Myocyte (in vitro differentiated cells): ENCODE data around the gene C11orf24. TPM values are rescaled to one million over a fixed set of nuclear protein-coding genes. Genes with fewer than 3 reads are reported as not detected.

Source experiments
- DNase-seq: peaks from one replicate; pipeline ENCODE4 v3.0.0-alpha.2; 2012; ENCODE audit warnings: low read depth
- polyA plus RNA-seq: library from polyadenylated mRNA; unstranded; fragments of >200 nt; gene quantifications from one replicate; pipeline ENCODE4 v1.2.1, GENCODE V29; 2012; ENCODE audit warnings: missing spikeins
- total RNA-seq: library from RNA; depleted of rRNA; stranded (reverse); fragments of >200 nt; gene quantifications from 2 replicates; pipeline ENCODE4 v1.2.3, GENCODE V29; 2014

Gene C11orf24
- 78.5 and 87.0 TPM in 2 replicates for total RNA-seq
- polyA plus RNA-seq, result 94.1 TPM

DNA sequence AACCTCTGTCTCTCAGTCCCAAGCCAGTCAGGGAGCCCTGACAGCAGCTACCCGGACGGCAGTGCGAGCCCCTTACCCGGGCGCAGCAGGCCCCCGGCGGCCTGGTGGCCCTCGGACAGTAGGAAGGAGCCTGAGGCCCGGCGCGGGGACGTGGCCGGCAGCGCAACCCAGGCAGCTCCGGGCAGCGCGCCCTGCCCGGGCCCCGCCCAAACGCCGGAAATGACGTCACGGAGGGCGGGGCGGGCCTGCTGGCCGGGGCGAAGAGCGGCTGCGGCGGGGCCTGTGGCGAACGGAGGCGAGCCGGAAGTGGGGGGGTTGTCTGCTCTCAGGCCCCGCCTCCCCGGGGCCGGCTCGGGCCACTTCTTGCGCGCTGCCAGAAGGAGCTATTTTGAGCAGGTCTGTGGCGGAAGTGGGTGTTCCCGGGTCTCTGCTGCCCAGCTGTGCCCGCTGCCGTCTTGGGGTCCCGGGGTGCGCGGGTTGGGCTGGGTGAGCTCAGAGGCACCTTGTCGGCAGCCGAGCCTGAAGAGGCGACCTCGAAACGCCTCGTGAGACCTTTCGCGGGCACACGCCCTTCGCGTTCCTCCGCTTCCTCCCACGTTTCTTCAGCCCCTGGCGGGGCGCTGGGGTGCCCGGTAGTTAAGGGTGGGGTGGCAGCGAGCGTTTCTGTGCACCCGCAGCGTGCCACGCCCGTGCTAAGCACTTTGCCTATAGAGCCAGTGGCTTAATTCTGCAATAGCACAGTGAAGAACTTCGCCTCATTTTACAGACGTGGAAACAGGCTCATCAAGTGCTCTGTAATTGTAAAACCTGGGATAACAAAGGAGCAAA is at the start of gene C11orf24:
TSS of gene C11orf24 (minus strand) at position 193 of the 828 bp plus-strand sequence. CDS start 8,206 bp downstream, outside the sequence.
- peak; percentile 96 for DNase-seq

DNA sequence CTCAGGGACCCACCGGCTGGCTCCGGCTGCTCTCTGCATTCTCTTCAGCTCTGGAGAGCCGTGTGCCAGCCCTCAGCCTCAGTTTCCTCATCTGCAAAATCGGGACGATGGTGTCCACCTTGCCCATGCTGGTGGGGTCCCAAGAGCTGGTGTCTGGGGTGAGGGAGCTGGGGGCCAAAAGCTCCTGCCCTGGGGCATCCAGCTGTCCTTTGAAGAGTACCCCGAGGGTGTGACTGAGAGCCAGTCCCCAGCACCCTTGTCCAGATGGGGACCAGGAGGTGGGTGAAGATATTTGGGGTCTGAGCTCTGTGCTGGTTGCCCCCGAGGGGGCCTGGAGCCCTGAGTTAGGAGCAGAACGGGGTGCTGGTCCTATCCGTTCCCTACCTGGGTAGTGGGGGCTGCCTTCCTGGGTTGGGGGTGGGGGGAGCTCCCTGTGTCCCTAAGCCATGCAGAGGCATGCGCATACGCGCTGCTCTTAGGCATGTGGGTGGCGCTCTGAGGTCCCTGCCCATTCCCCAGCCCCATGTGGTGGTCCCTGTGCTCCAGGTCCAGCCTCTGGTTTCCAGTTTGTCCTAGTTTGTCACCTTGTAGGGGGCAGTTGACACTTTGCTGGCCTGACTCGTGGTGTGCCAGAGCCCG is 45.5 kb upstream of the C11orf24 start:
- DNase-seq, result no peak

DNA sequence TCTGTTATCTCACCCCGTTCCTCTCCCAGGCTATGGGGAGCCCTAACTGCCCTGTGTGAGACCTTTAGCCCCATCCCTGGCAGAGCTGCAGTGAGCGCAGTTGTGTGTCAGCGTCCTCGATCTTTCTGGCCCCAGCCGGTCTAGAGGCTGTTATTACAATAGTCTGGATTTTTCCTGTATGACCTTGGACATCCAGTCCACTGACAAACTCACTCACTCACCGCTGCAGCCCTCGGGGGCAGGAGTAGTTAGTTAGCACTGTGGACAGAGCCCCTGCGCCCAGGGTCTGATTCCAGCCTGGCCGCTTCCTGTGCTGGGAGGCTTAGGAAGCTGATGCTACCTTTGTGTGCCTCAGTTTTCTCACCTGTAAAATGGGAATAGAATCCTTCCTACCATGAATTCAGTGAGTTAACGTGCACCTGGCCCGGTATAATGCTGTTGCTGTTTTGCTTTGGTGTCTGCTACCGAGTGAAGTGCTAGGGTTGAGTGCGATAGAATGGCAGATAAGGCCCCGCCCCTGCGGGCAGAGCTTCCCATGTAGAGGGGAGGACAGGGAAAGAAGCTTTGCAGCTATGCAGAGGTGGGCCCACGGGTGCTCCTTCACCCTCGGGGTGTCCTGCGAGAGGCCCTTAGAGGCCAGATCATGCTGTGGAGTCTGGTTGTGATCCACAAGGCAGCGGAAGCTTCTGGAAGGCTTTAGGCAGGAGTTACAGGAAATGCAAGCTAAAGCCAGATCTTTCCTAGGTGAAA is 43.6 kb upstream of the C11orf24 start:
- no peak for DNase-seq

DNA sequence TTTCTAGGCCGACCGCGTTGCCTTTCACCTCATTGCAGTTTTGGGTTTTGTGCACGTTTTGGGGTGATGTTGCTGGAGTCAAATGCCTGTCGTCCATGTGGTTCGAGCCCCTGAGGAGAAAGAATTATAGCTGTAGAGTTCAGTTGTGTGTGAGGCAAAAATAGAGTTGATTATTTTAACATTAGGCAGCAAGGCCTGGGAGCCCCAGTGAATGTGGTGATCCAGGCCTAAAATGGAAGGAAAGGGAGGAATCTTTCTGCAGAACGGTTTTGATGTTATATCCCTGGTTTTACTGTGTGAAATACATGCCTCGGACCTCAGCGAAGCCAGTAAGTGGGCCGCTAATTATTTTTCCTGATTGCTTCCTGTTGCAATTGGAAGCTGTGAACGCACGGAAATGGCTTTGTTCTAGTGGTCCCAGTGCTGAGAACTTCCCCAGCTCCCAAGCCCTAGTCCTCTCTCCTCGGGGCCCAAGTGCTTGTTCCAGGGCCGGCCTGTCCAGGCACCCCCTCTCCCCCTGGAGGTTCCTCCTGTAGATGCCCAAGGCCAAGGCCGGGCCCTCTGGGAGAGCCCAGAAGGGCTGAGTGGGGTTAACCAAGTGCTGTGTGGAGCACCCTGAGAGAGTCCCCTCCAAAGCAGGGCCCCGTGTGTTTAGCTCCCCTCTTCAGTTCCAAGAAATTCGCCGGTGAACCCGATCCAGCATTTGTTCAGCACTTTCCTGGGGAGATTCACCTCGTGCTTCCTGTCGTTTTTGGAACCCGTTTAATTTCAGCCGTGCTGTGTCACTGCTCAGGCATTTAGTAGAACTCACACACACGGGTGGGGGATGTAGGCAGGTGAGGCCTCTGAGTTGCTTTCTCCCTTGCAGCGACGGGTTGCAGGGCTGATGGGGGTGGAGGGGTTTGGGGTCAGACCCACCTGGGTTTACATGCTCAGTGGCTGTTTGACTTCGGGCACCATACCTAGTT is 42.7 kb upstream of the C11orf24 start:
- no peak for DNase-seq

DNA sequence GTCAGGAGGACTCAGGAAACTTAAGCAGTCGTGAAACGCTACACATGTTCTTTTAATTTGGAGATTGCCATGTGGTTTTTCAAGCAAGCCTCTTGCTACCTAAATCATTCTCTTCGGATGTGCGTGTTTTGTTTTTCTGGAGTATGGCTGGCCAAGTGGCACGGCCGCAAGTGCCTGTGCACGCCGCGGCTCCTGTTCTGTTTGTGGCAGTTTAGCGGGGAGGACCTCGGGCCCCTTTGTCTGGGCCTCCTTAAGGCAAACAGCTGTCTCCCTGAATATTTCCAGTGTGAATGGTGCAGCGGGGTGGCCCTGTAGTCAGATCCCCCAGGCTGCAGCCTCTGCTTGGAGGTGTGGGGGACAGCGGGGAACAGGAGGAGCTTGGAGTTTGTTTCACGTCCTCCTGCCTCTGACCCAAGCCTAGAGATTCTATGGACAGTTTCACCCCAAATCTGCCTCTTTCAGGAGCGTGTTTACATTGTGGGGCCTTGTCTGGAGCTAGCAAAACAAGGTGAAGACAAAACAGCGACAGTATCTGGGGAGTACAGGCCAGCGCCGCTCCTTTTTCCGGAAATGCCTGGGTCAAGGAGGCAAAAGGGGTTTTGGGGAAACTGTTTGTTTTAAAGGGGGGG is 41.9 kb upstream of the C11orf24 start:
- peak; percentile 82 for DNase-seq

DNA sequence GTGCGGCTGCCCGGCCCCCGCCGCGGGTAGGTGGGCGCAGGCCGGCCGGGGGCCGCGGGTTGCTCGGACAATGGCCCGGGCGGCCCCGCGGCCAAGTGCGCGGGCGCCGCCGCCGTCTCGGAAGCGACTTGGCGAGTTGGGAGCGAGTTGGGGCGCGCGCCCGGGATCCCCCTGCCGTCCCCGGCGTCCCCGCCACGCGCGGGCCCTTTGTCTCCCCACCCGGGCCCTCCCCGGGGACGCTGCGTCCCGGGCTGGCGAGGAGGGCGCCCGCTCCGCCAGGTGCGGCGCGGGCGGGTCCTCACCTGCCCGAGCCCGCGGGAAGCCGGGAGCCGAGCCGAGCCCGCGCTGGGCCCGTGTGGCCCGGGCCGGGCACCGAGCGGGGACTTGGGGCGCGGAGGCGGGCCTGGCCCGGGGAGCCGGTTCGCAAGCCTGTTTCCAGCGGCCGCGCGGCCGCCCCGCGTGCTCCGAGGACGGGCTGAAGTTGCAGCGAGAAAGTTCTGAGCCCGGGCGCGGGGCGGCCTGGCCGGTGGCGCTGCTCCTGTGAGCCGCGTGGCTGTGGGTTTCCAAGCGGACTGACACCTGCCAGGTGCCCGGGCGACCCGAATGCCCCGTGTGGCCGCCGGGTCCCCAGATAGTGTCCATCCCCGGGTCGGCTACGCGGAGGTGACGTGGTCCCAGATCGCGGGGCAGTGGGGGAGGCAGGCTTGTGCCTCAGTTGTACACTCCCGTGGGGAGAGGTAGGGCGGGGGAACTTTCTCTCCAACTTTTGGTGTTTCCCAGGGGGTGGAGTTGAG is 41.2 kb upstream of the C11orf24 start:
- DNase-seq, result peak; percentile 33

DNA sequence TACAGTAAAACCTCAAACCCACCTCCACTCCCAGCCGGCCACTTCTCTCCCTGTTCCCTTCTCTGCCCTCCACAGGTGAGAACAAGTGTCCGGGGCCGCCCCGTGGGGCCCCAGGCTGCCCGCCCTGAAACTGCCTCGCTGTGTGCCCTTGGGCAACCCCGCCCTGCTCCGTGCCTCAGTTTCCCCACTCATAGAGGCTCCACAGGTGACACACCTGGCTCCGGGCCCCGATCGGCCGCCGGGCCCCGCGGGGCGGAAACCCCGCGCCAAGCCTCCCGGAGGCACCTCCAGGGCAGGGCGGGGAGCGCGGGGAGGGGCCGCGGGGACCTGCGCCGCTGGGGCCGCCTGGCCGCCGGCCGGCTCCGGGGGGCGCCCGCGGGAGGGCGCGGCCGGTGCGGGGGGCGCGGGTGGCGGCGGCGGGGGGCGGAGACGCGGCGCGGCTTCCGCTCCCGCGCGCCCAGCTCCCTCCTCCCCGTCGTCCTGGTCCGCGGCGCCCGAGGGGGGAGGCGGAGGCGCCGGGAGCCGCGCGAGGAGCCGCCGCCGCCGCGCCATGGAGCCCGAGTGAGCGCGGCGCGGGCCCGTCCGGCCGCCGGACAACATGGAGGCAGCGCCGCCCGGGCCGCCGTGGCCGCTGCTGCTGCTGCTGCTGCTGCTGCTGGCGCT is 40.5 kb upstream of the C11orf24 start, which contains the start of gene LRP5:
TSS of gene LRP5 (plus strand) at position 475 of the 663 bp plus-strand sequence. CDS start at position 599, 124 bp downstream.
- no peak for DNase-seq

DNA sequence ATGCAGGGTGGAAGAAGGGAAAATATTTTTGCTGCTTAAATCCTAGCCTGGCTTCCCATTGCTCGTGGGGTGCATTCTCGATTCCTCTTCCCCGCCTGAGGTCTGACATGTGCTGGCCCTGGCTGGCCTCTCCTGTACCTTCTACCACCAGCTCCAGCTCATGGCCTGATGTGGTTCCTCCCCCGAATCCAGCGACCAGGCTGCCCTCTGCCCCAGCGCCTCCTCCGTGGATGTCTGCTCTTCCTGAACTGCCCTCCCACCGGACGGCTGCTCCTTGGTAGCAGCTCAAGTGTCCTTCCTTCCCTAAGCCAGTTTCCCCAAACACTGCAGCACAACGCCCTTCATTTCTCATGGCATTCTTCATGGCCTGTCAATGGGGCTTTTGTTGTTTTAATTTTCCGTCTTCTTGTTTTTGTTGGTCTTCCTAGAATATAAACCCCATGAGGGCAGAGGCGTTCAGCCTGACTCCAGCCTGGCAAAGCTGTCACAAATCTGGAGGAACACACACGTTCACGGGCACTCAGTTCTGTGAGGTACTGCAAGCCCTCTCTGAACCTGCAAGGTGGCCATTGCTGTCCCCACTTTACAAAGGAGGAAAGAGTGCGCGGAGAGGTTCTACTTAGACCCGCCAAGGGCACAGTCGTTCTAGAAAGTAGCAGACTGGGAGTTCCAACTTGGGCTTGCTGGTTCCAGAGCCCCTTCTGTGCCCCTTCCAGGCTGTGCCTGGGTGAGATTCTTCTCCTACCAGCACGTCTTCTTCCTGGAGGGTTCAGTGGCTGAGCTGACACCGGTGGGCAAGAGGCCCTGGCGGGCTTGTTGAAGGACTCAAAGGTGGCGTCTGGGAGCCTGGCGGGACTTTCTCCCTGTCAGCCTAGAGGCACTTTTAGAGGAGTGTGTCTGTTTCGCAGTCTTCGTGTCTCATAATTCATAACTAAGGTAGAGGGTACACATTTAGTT is 39.7 kb upstream of the C11orf24 start:
- DNase-seq, result no peak

DNA sequence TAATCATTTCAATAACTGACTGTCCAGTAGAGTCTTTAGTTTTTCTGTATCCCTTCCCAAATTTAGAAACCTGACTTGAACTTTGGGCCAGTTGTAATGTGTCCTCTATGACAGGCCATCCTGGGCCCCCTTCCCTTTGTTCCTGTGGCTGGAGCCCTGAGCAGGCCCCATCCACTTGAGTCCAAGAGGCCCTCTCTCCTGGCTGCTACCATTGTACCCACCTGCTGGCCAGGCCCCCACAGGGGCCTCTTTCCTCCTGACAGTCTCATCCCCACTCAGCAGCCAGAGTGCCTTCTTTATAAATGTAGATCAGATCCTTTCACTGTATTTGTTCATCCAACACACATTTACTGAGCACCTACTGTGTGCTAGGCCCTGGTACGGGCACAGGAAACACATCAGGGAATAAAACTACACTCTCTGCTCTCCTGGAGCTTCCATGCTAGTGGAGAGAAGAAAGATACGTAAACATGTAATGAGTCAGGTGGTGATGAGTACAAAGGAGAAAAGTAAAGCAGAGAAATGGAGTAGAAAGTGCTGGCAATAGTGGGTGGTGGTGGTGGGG is 37.9 kb upstream of the C11orf24 start:
- no peak for DNase-seq

DNA sequence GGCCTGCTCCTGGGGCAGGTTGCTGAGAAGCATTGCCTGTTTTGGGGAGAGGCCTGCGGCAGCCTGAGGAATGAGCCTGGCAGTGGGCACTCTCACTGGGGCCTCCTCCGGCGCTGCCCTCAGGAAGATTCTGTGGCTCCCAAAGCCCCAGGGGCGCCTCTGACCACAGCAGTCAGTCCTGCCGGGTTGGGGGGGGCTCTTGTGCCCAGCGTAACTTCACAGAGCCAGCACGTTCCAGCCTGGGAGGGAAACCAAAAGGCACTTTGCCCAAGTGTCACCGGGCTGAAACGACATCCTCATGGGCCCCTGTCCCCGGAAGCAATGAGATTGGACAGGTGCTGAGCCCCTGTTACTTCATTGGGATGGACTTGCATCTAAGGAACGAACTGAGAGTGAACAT is 36.3 kb upstream of the C11orf24 start:
- no peak for DNase-seq

DNA sequence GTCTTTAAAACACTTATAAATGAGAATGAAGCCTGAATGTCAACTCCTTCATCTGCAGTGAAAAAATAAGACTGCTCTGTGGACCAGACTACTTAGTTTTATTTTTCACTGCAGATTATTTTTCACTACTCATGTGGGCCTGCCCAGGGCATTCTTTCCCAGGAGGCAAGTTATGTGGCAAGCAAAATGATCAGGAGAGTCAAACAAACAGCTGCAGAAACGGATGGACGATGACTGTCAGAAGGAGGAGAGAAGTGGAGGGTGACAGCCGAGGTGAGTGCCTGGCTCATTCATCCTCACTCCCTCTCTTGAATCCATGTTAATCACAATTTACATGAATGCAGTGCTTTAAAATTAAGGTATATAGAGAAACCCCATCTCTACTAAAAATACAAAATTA is 34.9 kb upstream of the C11orf24 start:
- no peak for DNase-seq

DNA sequence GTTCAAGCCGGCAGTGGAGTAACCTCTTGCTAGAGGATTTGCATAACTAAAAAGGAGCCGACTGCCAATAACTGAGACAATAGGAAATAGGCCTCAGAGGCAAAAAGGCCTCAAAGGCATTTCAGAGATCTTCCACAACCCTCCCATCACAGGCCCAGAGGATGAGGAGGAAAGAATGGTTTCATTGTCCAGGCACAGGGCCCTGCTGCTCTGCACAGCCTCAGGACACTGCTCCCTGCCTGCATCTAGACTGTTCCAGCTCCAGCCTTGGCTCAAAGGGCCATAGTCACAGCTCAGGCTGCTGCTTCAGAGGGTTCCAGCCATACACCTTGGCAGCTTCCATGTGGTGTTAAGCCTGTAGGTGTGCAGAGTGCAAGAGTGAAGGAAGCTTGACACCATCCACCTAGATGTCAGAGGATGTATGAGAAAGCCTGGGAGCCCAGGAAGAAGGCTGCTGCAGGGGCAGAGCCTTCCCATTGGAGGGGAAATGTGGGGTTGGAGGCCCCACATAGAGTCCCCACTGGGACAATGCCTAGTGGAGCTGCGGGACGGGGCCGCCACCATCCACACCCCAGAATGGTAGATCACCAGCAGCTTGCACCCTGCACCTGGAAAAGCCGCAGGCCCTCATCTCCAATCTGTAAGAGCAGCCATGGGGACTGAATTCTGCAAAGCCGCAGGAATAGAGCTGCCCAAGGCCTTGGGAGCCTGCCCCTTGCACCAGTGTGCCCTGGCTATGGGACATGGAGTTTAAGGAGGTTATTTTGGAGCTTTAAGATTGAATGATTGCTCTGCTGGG is 32.4 kb upstream of the C11orf24 start:
- no peak for DNase-seq

DNA sequence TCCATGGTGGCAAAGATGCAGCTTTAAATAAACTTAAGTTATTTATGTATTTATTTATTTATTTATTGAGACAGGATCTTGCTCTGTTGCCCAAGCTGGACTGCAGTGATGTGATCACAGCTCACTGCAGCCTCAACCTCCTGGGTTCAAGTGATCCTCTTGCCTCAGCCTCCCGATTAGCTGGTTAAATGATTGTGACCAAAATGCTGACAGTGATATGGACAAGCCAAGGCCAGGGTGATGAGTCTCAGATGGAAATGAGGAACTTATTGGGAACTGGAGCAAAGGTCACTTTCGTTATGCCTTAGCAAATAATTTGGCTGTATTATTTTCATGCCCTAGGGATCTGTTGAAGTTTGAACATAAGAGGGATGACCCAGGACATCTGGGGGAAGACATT is 31.3 kb upstream of the C11orf24 start:
- no peak for DNase-seq

DNA sequence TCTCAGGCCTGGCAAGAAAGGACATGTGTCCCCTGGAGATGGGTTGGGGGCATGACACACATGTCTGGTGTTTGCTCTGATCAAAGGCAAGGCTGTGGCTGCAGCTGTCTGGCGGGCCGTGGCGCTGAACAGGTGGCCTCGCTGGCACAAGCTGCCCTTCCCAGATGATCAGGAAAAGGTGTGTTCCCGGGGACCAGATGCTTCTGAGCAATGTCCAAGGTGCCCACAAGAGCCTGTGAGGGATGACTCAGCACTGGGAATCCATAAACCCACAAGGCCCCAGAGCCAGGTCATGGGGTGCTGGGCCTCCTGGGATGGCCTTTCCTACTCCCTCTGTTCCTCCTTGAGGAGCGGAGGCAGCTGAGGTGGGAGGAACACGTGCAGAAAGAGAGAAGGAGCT is 30.9 kb upstream of the C11orf24 start:
- DNase-seq, result peak; percentile 99

DNA sequence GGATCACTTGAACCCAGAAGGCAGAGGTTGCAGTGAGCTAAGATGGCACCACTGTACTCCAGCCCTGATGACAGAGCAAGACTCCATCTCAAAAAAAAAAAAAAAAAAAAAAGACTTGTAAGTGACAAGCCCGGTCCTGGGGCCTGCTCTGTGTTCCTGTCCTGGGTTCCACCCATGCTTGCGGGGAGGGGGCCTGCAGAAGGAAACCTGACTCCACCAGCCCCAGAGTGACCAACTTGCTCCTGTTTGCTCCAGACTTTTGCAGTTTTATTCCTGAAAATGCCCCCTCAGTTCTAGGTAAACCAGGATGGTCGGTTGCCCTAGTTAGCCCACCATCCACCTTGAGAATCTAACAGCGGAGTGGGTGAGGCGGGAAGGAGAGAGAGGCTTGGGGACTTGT is 30.5 kb upstream of the C11orf24 start:
- no peak for DNase-seq

DNA sequence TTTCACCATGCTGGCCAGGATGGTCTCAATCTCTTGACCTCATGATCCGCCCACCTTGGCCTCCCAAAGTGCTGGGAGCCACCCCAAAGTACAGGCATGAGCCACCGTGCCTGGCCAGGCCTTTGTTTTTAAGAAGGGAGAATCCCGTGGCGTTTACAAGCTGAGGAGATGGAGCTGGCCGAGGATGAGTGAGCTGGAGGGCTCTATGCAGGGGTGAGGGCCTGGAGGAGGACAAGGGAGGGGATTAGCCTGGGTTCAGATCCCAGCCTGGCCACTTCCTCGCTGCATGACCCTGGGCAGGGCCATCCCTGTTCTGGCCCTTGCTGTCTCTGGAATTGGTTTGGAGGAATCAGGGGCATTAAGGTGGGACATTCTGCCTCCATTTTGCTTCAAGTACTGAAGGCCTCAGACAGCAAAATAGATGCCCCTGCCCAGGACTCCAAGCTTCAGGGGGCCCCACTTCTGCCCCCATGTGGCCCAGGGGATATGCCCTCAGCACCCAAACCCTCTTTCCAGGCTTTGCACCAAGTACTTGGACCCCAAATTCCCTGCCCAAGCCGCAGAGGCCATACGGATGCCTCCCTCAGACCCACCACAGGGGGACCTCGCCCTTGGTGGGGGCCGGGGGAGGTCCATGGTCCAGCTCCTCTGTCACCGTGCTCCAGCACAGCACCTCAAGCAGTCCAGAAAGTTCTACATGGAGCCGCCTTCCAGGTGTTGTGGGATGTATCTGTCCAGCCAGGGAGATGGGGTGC is 28.5 kb upstream of the C11orf24 start:
- no peak for DNase-seq
